PC-3 (cell line): ENCODE measurements around the gene FMNL2. TPM values are rescaled to one million over a fixed set of nuclear protein-coding genes. Genes with fewer than 3 reads are reported as not detected.

Experiments
- ATAC-seq: fragments of 200-7000 bp; cut with Tn5 transposase; 2 replicates; pipeline ENCODE4 v1.9.1; 2020; ENCODE audit warnings: mild to moderate bottlenecking, moderate library complexity
- BruUV-seq: library from RNA; stranded (reverse); fragments of 400-500 nt; replicated peaks from 2 replicates; lab custom pipeline; 2021; lab: Mats Ljungman, UMichigan
- CTCF ChIA-PET: fragments of 300-600 bp; sonication (Branson Sonifier 250); formaldehyde crosslinking; loops from one replicate; lab custom pipeline; 2022; ENCODE audit warnings: antibody characterized with exemption; lab: Charles Lee
- POLR2A ChIA-PET: fragments of 300-600 bp; sonication (Branson Sonifier 250); formaldehyde crosslinking; loops from one replicate; lab custom pipeline; 2022; ENCODE audit warnings: antibody characterized with exemption; ENCODE audit not compliant: unreplicated experiment; lab: Charles Lee
- DNase-seq: peaks from one replicate; pipeline ENCODE4 v3.0.0-alpha.2; 2015
- H2AFZ ChIP-seq: fragments of 300-600 bp; sonication (generic); 2 replicates; pipeline ENCODE4 v1.6.0; 2016; ENCODE audit warnings: antibody characterized with exemption, low read length
- H3F3A ChIP-seq: fragments of 300-600 bp; sonication (generic); one replicate; pipeline ENCODE4 v1.6.0; 2017; ENCODE audit warnings: antibody characterized with exemption, low read length, control low read depth, mild to moderate bottlenecking; ENCODE audit not compliant: unreplicated experiment
- H3K27ac ChIP-seq: fragments of 300-600 bp; sonication (generic); 2 replicates; pipeline ENCODE4 v1.5.1; 2016; ENCODE audit warnings: mild to moderate bottlenecking, low read length
- H3K27me3 ChIP-seq: fragments of 300-600 bp; sonication (generic); 2 replicates; pipeline ENCODE4 v1.6.1; 2016; ENCODE audit warnings: low read length, mixed read lengths
- H3K36me3 ChIP-seq: fragments of 300-600 bp; sonication (generic); 2 replicates; pipeline ENCODE4 v1.6.1; 2016; ENCODE audit warnings: low read depth, mixed run types, low read length, mixed read lengths
- H3K4me1 ChIP-seq: fragments of 300-600 bp; sonication (generic); 2 replicates; pipeline ENCODE4 v1.5.1; 2016; ENCODE audit warnings: low read length; ENCODE audit not compliant: insufficient read depth
- H3K4me2 ChIP-seq: fragments of 300-600 bp; sonication (generic); 2 replicates; pipeline ENCODE4 v1.6.0; 2016; ENCODE audit warnings: low read length
- H3K4me3 ChIP-seq: fragments of 300-600 bp; sonication (generic); 2 replicates; pipeline ENCODE4 v1.5.1; 2016; ENCODE audit warnings: mild to moderate bottlenecking, low read length, mixed read lengths
- H3K79me2 ChIP-seq: fragments of 300-600 bp; sonication (generic); 2 replicates; pipeline ENCODE4 v1.6.1; 2017; ENCODE audit warnings: low read length, mixed read lengths
- H3K9ac ChIP-seq: fragments of 300-600 bp; sonication (generic); 2 replicates; pipeline ENCODE4 v1.6.0; 2016; ENCODE audit warnings: mild to moderate bottlenecking, low read length
- H3K9me2 ChIP-seq: fragments of 300-600 bp; sonication (generic); replicated peaks from 2 replicates; pipeline ENCODE4 v1.6.1; 2016; ENCODE audit warnings: mixed run types, low read length, mixed read lengths
- H3K9me3 ChIP-seq: fragments of 300-600 bp; sonication (generic); 2 replicates; pipeline ENCODE4 v1.6.1; 2016; ENCODE audit warnings: low read length, mixed read lengths
- H4K20me1 ChIP-seq: fragments of 300-600 bp; sonication (generic); 2 replicates; pipeline ENCODE4 v1.6.1; 2016; ENCODE audit warnings: low read length, mixed read lengths
- CTCF ChIP-seq: fragments of 300-600 bp; sonication (generic); conservative IDR thresholded peaks from 2 replicates; pipeline ENCODE4 v1.5.1; 2017; ENCODE audit warnings: antibody characterized with exemption, low read depth, mild to moderate bottlenecking, low read length
- EZH2 ChIP-seq: fragments of 300-600 bp; sonication (generic); IDR thresholded peaks from one replicate; pipeline ENCODE4 v1.6.1; 2017; ENCODE audit warnings: antibody characterized with exemption, mild to moderate bottlenecking, low read length; ENCODE audit not compliant: unreplicated experiment
- EZH2phosphoT487 ChIP-seq: fragments of 300-600 bp; sonication (generic); IDR thresholded peaks from 2 replicates; pipeline ENCODE4 v1.6.1; 2018; ENCODE audit warnings: mild to moderate bottlenecking, antibody characterized with exemption, low read length, borderline replicate concordance
- intact Hi-C: fragments of 100-400 bp; cut with micrococcal nuclease; formaldehyde crosslinking; loops from 2 replicates; pipeline ENCODE4 v1.9.0; 2023
- total RNA-seq: library from RNA; depleted of rRNA; stranded (reverse); fragments of >200 nt; gene quantifications from 2 replicates; pipeline ENCODE4 v1.2.3, GENCODE V29; 2014

Gene FMNL2
- total RNA-seq, 1 experiment from 2014 or later = 15.8 TPM

- Histone ChIP-seq H3K27ac (no peak overlapping the region), H3K9me2 (no peaks in the 10 kb centered on the region), H3K36me3 (peaks cover 38% of the 10 kb centered on the region), H3K9me3 (no peaks in the 10 kb centered on the region), H3K27me3 (no peaks in the 10 kb centered on the region), H3F3A (no peaks in the 10 kb centered on the region), H3K4me3 (no peak overlapping the region), H3K4me2 (no peak overlapping the region), H3K9ac (no peak overlapping the region), H2AFZ (no peak overlapping the region), H3K79me2 (peaks cover 50% of the 10 kb centered on the region), H3K4me1 (no peaks in the 10 kb centered on the region), H4K20me1 (0 out of 2 replicates have a peak, but pooled peaks cover 22% of the 10 kb centered on the region)
- DNase-seq (no peak), ATAC-seq (no peak)
- BruUV-seq = no TSS peak
- TF ChIP-seq EZH2 (no peak), EZH2phosphoT487 (no peak), CTCF (no peak)
- POLR2A ChIA-PET = no interaction called here
- intact Hi-C loops = no loop called here
- CTCF ChIA-PET = no interaction called here
Observed at GRCh38 chr2:152683400-152683799, 348.4 kb downstream of the FMNL2 start.

- Histone ChIP-seq H3F3A (no peaks in the 10 kb centered on the region), H4K20me1 (0 out of 2 replicates have a peak, but pooled peaks cover 22% of the 10 kb centered on the region), H3K9me3 (no peaks in the 10 kb centered on the region), H3K9ac (no peak overlapping the region), H3K27me3 (no peaks in the 10 kb centered on the region), H3K79me2 (peaks cover 50% of the 10 kb centered on the region), H3K27ac (no peak overlapping the region), H3K4me3 (no peak overlapping the region), H3K9me2 (no peaks in the 10 kb centered on the region), H3K4me2 (no peak overlapping the region), H2AFZ (no peak overlapping the region), H3K4me1 (no peaks in the 10 kb centered on the region), H3K36me3 (peaks cover 12% of the 10 kb centered on the region)
- ATAC-seq (no peak), DNase-seq (no peak)
- intact Hi-C loops = no loop called here
- TF ChIP-seq CTCF (no peak), EZH2phosphoT487 (no peak), EZH2 (no peak)
- ChIA-PET POLR2A (no interaction called here), CTCF (no interaction called here)
- no TSS peak for BruUV-seq
Observed at GRCh38 chr2:152686321-152686720, 351.3 kb downstream of the FMNL2 start.

GRCh38 chr2:152693033-152693432, 358.1 kb downstream of the FMNL2 start:
- DNase-seq (no peak), ATAC-seq (no peak)
- peaks cover 39% of the 10 kb centered on the region for H3K79me2 ChIP-seq
- intact Hi-C loops = no loop called here
- H3K4me1 ChIP-seq = no peaks in the 10 kb centered on the region
- CTCF ChIA-PET = no interaction called here
- peaks cover 20% of the 10 kb centered on the region for H3K36me3 ChIP-seq
- no peaks in the 10 kb centered on the region for H3K27me3 ChIP-seq
- BruUV-seq = no TSS peak
- H3K9ac ChIP-seq = no peak overlapping the region
- no peaks in the 10 kb centered on the region for H3K9me3 ChIP-seq
- H3K27ac ChIP-seq = no peak overlapping the region
- H3K9me2 ChIP-seq = no peaks in the 10 kb centered on the region
- H3F3A ChIP-seq = no peaks in the 10 kb centered on the region
- POLR2A ChIA-PET = no interaction called here
- H2AFZ ChIP-seq = no peak overlapping the region
- H3K4me2 ChIP-seq = no peak overlapping the region
- H4K20me1 ChIP-seq = peaks cover 26% of the 10 kb centered on the region; the same call in 1 of the 2 replicates
- H3K4me3 ChIP-seq = no peak overlapping the region
- TF ChIP-seq CTCF = no peak
- TF ChIP-seq EZH2phosphoT487 = no peak
- no peak for TF ChIP-seq EZH2
